NCI-H524 (cell line): ENCODE results near the gene GPR15LG.

Experiments
- DNase-seq, 2 experiments: peaks; one replicate each; lab custom pipeline; 2025; lab: John Stamatoyannopoulos, UW

GPR15LG gene

DNA sequence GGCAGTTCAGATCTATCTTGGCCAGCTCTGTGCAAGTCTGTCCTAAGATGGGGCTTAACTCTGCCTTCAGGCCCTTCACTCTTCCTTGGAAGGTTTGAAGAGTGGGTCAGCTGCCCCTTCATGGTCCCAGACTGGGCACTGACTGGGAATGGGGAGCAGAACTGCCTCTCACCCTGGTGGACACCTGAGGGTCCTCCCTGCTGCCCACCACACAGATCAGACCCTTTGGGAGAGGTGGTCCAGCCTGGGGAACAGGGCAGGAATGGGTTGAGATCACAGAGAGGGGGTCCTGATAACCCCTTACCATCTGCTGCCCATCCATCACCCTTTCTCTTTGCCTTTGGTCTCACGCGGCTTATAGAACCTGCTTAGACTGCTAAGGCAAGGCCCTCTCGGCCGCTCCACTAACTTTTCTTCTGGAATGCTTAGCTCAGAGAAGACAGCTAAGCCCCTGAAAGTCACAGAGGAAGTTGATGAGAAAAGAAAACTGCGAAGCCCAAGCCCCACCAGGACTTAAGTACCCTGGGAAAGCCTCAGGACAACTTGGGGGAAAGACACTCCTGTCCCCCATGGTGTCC is 20.3 kb downstream of the GPR15LG start:
- DNase-seq = no peak

DNA sequence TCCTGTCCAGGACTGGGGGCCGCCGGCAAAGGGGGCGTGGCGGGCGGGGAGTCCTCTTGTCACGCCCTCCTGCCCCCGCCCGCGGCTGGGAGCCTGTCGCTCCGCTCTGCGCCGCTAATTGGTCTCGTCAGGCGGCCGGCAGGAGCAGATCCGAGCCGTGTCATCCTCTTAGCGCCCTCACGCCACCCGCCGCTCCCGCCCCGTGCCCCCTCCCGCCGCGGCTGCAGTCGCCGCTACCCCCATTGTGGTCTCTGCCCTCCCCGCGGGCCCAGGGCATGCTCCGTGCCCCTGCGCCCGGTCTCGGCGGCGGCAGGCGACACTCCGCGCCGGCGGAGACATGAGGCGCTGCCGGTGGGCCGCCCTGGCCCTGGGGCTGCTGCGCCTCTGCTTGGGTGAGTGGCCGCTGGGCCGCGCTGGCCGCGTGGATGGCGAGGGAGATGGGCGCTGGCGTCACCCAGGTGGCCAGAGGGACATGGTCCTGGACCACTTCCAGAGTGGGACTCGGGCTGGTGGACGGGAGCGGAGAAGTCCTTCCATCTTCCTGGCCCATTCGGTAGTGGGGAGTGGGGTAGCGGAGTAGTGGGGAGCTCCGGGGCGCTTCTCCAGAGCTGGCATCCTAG is 20.9 kb downstream of the GPR15LG start, which contains the start of gene CDHR1:
Gene CDHR1, plus strand, starts transcription at position 114 of the 620 bp plus-strand sequence. Its CDS starts 224 bp downstream, at position 338.
- DNase-seq = peak; percentile 14 to 43

DNA sequence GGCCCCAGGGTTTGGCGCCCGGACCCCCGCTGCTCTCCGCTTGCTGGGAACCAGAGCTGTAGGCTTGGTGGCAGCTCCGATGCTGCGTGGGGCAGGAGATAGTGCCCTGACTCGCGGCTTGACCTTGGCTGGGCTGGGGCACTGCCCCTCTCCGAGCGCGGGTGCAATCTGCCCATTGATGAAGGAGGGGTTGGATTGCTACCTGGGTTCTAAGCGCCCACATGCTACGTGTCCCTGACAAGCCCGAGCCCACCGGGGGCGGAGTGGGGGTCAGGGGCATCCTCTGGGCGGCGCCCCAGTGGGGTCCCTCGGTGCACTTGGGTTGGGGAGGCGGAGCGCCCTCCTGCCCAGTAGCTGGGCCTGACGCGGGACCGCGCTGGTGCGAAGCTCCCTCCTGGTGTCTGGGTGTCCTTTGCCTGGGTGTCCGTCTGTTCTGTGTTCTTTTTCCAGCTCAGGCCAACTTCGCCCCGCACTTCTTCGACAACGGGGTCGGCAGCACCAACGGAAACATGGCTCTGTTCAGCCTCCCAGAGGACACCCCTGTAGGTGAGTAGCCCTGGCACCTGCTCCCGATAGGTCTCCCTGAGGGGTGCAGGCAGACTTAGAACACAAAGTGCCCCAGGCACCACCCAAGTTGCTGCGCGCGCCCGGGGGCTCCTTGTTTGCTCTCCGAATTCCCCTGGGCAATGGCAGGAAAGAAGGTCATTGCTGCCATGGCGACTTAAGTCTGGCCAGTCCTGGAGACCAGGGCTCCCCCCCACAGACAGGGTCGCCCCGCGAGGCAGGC is 21.6 kb downstream of the GPR15LG start:
- no peak for DNase-seq

DNA sequence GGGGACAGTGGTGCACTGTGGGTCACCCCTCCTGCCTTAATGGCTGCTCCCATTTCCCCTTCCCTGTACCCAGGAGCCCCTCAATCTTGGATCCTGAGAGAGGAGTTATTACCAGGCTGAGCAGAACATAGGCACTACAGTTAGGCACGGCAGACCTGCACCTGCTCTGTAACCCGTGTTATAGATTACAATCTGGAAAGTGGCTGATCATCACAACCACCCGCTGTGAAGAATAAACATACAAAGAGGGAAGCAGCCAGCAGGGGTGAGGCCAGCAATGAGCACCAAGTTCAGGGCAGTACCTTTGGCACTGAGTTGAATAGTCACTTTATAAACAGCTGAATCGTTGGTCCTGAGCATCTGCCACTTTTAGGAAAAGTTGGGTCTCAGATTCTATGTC is 22.5 kb downstream of the GPR15LG start:
- peak in 1 of 2 experiments; percentile 35 for DNase-seq

DNA sequence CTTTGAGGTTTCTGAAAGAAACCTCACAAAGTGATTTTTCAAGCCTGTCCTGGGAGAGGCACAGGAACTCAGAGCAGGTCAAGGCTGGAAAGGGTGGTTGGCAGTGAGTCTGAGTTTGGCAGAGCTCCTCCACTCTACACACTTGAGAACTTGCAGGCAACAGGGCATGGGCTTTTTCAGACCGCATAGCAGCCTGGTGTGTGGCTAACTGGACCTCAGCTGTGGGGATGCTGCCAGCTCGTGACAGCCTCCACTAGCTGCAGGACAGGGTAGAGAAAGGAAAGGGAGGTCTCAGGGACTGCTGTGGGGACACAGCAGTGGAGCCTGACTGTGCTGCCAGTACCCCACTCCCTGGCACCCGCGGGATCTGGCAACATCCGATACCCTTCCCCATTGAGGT is 23.3 kb downstream of the GPR15LG start:
- no peak for DNase-seq

DNA sequence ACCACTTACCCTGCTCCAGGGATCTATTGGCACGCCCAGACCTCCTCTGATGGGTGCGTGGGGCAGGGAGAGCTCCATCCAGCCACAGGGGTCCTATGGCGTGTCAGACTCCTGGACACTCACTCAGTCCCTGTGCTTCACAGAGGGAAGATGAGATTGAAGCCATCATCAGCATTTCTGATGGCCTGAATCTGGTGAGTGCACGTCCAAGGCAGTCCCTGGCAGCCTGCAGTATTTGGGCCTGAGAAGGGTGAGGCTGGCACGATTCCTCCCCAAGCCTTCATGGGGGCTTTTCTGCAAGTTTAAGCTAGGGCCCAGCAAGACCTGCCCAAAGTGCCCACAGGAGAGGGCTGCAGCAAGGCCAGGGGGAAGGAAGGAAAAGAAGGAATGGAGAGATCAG is 24.0 kb downstream of the GPR15LG start:
- no peak for DNase-seq

DNA sequence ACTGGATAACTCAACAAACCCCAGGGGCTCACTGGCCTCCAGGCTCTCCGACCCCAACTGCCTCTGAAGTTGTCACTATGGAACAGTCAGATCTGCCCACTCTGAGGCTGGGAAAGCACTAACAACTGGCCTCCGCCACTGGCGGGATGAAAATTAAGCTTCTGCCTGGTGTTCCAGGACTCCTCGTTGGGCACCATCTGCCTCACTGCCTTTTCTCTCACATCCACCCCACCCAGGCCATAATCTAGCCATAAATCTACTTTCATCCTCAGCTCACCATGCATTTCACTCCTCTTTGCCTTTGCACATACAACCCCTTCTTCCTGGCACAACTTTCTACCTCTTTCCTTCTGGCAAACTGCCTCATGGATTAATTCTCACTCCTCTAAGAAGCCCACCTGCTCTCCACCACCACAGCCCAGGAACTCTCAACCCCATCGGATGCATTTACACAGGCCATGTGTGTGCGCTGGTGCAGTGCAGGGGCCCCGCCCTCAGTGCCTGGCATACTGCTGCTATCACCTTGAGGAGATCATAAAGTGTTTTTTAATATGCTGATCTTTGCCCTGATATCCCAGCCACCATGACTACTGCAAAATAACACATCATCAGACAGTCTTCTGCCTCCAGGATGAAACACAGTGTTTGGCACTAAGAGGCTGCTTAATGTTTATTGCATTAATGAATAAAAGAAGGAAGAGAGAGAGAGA is 24.8 kb downstream of the GPR15LG start:
- peak in 1 of 2 experiments; percentile 51 for DNase-seq

DNA sequence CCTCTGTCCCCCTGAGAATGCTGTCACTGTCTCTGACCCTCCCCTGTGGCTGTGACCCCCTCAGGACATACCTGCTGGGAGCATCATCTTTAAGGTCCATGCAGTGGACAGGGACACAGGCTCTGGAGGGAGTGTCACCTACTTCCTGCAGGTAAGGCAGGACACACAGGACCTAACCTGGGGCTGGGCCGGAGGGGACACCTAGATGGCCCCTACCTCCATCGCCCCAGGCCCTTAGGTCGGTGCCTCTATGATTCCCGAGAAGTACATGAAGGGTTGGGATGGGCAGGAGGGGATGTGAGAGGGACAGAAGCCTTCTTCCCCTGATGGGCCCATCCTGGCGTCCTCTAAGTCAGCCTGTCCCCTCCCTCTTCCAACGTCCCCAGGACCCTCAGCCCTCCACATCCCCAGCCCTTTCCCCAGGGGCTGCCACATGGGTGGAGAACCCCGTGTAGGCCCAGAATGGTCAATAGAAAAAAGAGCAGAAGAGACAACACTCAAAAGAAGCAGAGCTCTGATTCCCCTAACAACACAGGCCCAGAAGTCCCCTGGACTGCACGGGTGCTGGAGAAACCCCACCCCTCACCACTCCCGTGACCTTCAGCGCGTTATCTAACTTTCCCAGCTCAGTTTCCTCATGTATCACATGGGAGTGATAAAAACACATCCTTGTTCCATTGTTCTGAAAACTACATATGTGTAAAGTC is 27.1 kb downstream of the GPR15LG start:
- DNase-seq = no peak

DNA sequence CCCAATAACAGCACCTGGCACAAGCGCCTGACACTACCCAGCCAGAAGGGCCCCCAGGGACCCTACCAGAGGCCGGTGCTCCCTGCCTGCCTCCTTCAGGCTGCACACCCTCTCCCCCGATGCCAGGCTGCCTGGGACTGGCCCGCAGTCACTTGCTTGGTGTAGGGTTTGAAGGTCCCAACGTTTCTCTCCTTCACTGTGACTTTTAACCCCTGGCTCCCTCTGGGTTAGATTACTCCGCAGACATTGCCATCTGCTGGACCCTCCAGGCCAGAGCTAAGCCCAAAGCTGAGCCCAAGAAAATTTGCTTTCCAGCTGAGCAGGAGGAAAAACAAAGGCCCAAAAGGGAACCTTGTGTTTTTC is 27.6 kb downstream of the GPR15LG start:
- no peak for DNase-seq

DNA sequence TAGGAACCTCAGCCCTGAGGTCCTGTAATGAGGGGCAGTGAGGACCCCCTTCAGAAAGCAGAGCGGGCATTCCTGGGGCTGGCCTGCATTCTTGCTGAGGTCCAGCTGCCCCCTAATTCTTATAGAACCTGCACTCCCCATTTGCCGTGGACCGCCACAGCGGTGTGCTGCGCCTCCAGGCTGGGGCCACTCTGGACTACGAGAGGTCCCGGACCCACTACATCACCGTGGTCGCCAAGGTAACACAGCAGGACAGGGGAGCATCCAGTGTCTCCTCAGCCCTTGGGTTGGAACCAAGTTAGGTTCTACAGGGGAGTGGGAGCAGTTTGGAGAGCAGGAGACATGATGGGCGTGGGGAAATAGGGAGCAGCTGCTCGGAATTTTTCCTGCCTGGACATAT is 28.1 kb downstream of the GPR15LG start:
- DNase-seq = no peak

DNA sequence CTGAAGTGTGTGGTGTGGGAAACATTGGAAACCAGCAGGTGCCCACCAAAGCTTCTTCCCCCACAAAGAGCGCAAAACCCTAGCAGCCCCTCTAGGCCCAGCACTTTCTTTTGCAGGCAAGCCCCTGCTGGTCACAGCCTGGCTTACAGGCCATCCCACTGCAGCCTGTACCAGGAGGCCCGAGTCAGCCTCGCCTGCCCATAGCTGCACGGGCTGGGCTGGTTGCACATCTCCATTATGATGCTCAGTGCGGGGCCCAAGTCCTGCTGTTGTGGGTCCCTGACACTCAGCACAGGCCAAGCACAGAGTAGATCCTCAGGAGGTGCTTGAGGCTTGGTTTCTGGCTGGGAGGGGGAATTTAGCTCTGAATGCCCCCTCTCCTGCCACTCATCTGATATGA is 28.7 kb downstream of the GPR15LG start:
- no peak for DNase-seq

DNA sequence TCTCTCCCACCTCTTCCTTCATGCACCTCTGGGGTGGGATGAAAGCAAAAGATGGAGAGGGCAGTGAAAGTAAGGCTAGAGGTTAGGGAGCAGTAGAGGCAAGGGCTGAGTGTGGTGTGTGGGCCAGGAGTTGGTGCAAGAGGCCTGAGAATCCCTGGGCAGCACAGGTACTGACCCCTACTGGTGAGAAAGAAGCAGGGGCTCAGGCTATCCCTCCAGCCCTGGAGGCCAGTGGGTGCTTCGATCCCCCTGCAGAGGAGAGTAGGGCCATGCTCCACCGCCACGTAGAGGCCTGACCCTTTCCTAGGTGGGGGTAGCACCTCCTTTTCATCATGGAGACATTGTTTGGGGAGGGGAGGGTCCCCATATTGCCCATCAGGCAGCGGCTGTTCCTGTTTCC is 30.5 kb downstream of the GPR15LG start:
- no peak for DNase-seq

DNA sequence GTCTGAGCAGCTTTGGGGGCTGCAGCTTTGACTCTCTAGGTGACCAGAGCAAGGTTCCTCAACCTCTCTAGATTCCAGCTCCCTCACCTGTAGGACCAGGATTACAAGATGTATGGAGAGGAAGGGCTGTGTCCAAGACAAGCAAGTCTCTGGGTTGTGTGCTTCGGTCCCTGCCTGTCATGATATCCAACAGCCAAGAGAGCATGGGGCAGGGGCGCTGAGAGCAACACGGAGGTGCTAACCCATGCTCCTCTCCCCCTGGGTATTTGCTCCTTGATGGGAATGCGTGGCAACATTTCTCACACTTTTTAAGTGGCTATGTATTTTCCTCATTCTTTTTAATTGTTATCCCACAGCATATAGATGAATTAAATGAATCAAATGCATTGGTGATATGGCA is 31.0 kb downstream of the GPR15LG start:
- no peak for DNase-seq

DNA sequence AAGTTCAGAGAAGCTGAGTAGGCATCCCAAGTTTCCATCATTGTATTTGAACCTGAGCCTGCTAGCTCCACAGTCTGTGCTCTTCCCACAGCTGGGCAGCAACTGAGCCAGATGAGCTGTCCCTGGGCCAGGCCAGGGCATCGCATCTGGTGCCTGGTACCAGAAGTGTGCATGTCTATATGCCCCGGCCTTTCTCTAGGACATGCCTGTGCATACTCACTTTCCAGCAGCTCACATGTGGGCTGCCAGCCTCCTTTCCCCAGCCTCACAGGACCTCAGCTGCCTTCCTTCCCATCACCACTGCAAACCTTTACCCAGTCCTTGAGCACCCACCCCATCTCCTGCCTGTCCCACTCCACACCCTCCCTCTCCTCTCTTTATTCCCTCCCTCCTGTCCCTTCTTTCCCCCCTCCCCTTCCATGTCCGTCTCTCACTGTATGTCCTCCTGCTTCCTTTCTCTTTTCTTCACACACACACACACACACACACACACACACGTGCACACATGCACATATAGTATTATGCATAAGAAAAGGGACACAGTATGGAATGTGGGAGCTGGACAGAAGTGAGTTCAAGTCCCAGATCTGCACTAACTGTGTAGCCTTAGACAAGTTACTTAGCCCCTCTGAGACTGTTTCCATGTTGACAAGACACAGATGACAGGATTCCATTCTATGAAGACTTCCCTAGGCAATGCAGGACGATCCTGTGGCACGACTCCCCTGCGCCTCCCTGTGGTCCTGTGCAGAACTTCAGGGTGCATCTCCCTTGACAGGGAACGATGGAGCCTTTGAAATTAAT is 31.6 kb downstream of the GPR15LG start:
- DNase-seq = peak in 1 of 2 experiments; percentile 53

DNA sequence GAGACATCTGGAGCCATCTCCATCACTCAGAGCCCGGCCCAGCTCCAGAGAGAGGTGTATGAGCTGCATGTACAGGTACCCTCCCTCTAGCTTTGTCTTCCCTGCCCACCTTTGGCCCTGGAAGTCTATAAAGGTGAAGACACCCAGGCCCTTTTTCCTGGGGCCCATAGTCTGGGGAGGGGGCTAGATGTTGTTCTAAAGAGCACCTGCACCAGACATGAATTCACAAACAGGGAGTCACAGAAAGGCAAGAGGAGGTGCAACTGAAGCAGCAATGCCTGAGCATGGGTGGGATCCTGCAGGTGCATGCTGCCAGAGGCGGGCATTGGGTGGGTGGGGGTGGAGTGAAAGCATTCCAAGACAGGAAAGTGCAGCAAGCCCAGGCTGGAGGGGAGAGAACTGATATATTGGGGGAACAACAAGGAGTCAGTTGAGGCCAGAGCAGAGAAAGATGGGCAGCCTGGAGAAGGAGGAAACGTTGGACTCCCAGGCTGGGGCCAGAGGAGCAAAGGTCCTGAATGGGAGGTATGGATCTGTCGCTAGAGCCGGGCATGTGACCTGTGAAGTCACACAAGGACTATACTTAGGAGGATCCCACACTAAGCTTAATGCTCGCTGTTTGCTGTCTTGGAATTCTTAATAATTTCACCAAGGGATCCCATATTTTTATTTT is 32.4 kb downstream of the GPR15LG start:
- no peak for DNase-seq

DNA sequence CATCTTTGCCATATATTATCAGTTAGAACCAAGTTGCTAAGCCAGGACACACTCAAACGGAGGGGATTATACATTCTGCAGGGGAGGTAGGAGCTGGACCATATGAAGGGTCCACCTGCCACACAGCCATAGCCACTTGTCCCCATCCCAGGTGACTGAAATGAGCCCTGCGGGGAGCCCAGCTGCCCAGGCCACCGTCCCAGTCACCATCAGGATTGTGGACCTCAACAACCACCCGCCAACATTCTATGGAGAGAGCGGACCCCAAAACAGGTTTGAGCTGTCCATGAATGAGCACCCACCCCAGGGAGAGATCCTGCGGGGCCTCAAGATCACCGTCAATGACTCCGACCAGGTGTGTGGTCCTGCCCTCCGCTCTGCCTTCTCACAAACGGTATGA is 34.4 kb downstream of the GPR15LG start:
- DNase-seq = no peak

DNA sequence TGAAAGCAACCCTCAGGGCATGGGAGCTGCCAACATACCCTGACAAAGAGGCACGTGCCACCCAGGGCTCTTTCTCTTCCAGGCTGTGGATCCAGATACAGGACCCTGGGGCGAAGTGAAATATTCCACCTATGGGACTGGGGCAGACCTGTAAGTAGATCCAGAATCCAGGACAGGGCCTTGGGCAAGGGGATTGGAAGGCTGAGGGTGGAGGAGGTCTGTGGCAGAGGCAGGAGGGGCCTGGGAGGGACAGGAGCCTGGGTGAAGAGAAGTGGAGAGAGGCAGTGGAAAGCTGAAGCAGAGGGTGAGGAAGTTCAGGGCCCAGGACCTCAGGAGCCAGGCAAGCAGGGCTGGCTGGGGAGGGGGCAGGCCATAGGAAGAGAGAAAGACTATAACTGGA is 38.0 kb downstream of the GPR15LG start:
- no peak for DNase-seq

DNA sequence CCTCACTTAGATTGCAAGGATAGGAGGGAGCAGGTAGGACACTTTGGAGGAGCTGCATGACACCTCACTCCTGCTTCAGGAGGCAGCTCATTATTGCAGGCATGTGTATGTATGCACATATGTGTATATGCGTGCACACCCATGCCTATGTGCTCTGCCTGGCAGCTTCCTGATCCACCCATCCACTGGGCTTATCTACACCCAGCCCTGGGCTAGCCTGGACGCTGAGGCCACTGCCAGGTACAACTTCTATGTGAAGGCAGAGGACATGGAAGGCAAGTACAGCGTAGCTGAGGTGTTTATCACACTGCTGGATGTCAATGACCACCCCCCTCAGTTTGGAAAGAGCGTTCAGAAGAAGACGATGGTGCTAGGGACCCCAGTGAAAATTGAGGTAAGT is 38.4 kb downstream of the GPR15LG start:
- no peak for DNase-seq

DNA sequence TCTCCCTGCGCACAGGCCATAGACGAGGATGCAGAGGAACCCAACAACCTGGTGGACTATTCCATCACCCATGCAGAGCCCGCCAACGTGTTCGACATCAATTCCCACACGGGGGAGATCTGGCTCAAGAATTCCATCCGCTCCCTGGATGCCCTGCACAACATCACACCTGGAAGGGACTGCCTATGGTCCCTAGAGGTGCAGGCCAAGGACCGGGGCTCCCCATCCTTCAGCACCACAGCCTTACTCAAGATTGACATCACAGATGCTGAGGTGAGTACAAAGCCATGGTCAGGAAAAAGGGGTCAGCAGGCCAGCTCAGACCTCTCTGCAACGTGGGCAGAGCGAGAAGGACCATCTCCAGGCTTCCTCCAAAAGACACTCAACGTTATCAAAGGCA is 39.5 kb downstream of the GPR15LG start:
- no peak for DNase-seq

DNA sequence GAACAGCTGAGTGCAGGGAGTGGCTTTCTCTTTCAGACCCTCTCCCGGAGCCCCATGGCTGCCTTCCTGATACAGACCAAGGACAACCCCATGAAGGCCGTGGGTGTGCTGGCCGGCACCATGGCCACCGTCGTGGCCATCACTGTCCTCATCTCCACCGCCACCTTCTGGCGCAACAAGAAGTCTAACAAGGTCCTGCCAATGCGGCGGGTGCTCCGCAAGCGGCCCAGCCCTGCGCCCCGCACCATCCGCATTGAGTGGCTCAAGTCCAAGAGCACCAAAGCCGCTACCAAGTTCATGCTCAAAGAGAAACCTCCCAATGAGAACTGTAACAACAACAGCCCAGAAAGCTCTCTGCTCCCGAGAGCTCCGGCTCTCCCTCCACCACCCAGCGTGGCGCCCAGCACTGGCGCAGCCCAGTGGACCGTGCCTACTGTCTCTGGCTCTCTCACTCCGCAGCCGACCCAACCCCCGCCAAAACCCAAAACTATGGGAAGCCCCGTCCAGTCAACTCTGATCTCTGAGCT is 40.5 kb downstream of the GPR15LG start:
- DNase-seq = no peak
